K562 (cell line): ENCODE results near the gene CASP9. TPM values are rescaled to one million over a fixed set of nuclear protein-coding genes. Genes with fewer than 3 reads are reported as not detected.
A peak's percentile ranks its signal among the peaks of the same experiment; 100 is the strongest.

Source experiments
- EZH2 ChIP-seq: IDR thresholded peaks from 2 replicates; pipeline ENCODE4 v1.6.1; 2012; ENCODE audit warnings: low read depth, mild to moderate bottlenecking, inconsistent platforms, low read length, borderline replicate concordance
- FOSL1 ChIP-seq: fragments of 200-800 bp; sonication (Bioruptor generic); conservative IDR thresholded peaks from 2 replicates; pipeline ENCODE4 v1.6.1; 2016; ENCODE audit warnings: missing genetic modification characterization, missing compliant biosample characterization
- HCFC1 ChIP-seq: IDR thresholded peaks from 2 replicates; pipeline ENCODE4 v1.6.1; 2012; ENCODE audit warnings: low read depth, low read length, improper control_type of control experiment
- KDM4B ChIP-seq, 2 experiments: fragments of 450-650 bp in 1 of 2; sonication (generic) in 1 of 2; IDR thresholded peaks; 2 replicates each; pipeline ENCODE4 v1.6.1; 2016 to 2017; ENCODE audit warnings: borderline replicate concordance in 2 of 2, antibody characterized with exemption in 1 of 2, low read depth in 1 of 2, mild to moderate bottlenecking in 1 of 2
- MCM5 ChIP-seq: fragments of 450-650 bp; IDR thresholded peaks from 2 replicates; pipeline ENCODE4 v1.6.1; 2016; ENCODE audit warnings: low read depth
- NFATC3 ChIP-seq: fragments of 450-650 bp; IDR thresholded peaks from 2 replicates; pipeline ENCODE4 v1.6.1; 2017; ENCODE audit warnings: mild to moderate bottlenecking
- NFRKB ChIP-seq: fragments of 450-650 bp; IDR thresholded peaks from 2 replicates; pipeline ENCODE4 v1.6.1; 2016; ENCODE audit warnings: low read depth
- PPARD ChIP-seq: fragments of 250-450 bp; sonication (Bioruptor Pico); IDR thresholded peaks from 2 replicates; pipeline ENCODE4 v1.8.0; 2022; ENCODE audit warnings: inconsistent platforms, mild to moderate bottlenecking, moderate library complexity
- RBBP5 ChIP-seq: fragments of 200-600 bp; sonication (generic); IDR thresholded peaks from 2 replicates; pipeline ENCODE4 v1.6.1; 2012; ENCODE audit warnings: borderline replicate concordance, mild to moderate bottlenecking, low read length, control low read depth, inconsistent platforms; ENCODE audit not compliant: insufficient read depth, poor library complexity, severe bottlenecking
- SP2 ChIP-seq: IDR thresholded peaks from 2 replicates; pipeline ENCODE4 v1.6.1; 2011; ENCODE audit warnings: mild to moderate bottlenecking, low read depth, low read length, moderate library complexity; ENCODE audit not compliant: poor library complexity, severe bottlenecking; ENCODE audit errors: extremely low read depth
- STAT5B ChIP-seq: fragments of 250-450 bp; sonication (Bioruptor Pico); IDR thresholded peaks from 2 replicates; pipeline ENCODE4 v1.8.0; 2021; ENCODE audit warnings: mild to moderate bottlenecking, inconsistent platforms
- TAF1 ChIP-seq: IDR thresholded peaks from 2 replicates; pipeline ENCODE4 v1.6.1; 2011; ENCODE audit warnings: mild to moderate bottlenecking, low read length, moderate library complexity; ENCODE audit not compliant: insufficient read depth, control insufficient read depth, severe bottlenecking; ENCODE audit errors: extremely low read depth
- TAF7 ChIP-seq: fragments of 450-650 bp; IDR thresholded peaks from 2 replicates; pipeline ENCODE4 v1.6.1; 2016; ENCODE audit warnings: missing genetic modification characterization, missing compliant biosample characterization
- ZBTB8A ChIP-seq: fragments of 450-650 bp; IDR thresholded peaks from 2 replicates; pipeline ENCODE4 v1.6.1; 2018; ENCODE audit warnings: mild to moderate bottlenecking, moderate library complexity; ENCODE audit not compliant: partially characterized antibody
- ZNF592 ChIP-seq: fragments of 450-650 bp; IDR thresholded peaks from 2 replicates; pipeline ENCODE4 v1.6.1; 2017; ENCODE audit warnings: antibody characterized with exemption, mild to moderate bottlenecking
- polyA plus RNA-seq, 8 experiments: library from polyadenylated mRNA; depleted of rRNA in 4 of 8; stranded (reverse) in 5 of 8; unstranded in 3 of 8; fragments of >200 nt; fragmentation: Nextera tagmentation in 2 of 8; fragmentation: Illumina TruSeq in 1 of 8; extraction: Ambion mirVana in 2 of 8; extraction: Trizol in 1 of 8; gene quantifications; 2 replicates each; pipeline versions ENCODE4 v1.2.1 to v1.2.3, GENCODE V29; 2011 to 2014; ENCODE audit warnings: inconsistent platforms in 1 of 8, missing spikeins in 1 of 8
- total RNA-seq, 7 experiments: library from RNA; depleted of rRNA in 6 of 7; stranded (reverse); fragments of >200 nt in 6 of 7; fragmentation: Illumina TruSeq in 2 of 7; extraction: Trizol in 2 of 7; gene quantifications; 2 replicates each; pipeline versions ENCODE4 v1.2.1 to v1.2.3, GENCODE V29; 2011 to 2021; ENCODE audit warnings: low replicate concordance in 1 of 7
- TF ChIP-seq, protein P1 (sequence below): fragments of 250-450 bp; sonication (Bioruptor Pico); IDR thresholded peaks from 2 replicates; pipeline ENCODE4 v1.5.0; 2021

The CASP9 gene
- total and polyA plus RNA-seq, 9 of the 15 experiments (the other 6 are each of a cell fraction or from before 2014, with no cell fraction given), result 10.8 to 54.1 (median 30.7) TPM

DNA sequence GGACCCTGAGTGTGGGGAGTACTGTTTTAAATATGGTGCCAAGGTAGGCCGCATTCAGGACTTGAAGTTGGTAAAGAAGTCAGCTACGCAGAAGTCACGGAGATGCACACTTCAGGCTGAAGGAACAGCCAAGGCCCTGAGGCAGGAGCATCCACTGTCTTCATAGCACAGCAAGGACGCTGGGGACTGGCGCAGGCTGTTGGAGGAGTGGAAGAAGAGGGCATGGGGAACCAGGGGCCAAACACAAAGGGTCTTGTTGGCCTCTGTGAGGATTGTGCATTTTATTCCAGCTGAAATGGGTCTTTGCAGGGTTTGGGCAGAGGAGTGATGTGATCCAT is 19.2 kb upstream of the CASP9 start (continued):
- TF ChIP-seq STAT5B (CRISPR knock-in tag), result no peak
- TF ChIP-seq TAF1, result no peak
- no peak for TF ChIP-seq TAF7 (tag)
- TF ChIP-seq MCM5, result no peak
- no peak for TF ChIP-seq FOSL1 (tag)
- TF ChIP-seq ZBTB8A, result no peak
- no peak for TF ChIP-seq PPARD (CRISPR knock-in tag)
- no peak for TF ChIP-seq KDM4B (IDR thresholded peaks at IDR 0.05; ENCODE audit: borderline replicate concordance in 2 of 2, low read depth in 1 of 2)
- TF ChIP-seq, protein P1, sequence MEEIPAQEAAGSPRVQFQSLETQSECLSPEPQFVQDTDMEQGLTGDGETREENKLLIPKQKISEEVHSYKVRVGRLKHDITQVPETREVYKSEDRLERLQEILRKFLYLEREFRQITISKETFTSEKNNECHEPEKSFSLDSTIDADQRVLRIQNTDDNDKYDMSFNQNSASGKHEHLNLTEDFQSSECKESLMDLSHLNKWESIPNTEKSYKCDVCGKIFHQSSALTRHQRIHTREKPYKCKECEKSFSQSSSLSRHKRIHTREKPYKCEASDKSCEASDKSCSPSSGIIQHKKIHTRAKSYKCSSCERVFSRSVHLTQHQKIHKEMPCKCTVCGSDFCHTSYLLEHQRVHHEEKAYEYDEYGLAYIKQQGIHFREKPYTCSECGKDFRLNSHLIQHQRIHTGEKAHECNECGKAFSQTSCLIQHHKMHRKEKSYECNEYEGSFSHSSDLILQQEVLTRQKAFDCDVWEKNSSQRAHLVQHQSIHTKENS, result no peak
- no peak for TF ChIP-seq SP2
- TF ChIP-seq NFATC3, result no peak
- TF ChIP-seq EZH2, result no peak
- peak; percentile 73 for TF ChIP-seq RBBP5
- TF ChIP-seq NFRKB, result peak; percentile 48; the same call in 1 of the 2 replicates
- no peak for TF ChIP-seq ZNF592
- no peak for TF ChIP-seq HCFC1
- TF ChIP-seq, all 486 proteins: peak for 21
